Measurements from ENCODE around the gene VWA3B. TPM values are rescaled to one million over a fixed set of nuclear protein-coding genes. Genes with fewer than 3 reads are reported as not detected.

VWA3B gene
- total RNA-seq, 1 donor from 2014 or later = not detected

- no peak for DNase-seq (ENCODE audit: low read depth)
- H3K4me3 ChIP-seq (ENCODE audit: low read depth, low read length) = no peak overlapping the region
- TF ChIP-seq, protein P1, sequence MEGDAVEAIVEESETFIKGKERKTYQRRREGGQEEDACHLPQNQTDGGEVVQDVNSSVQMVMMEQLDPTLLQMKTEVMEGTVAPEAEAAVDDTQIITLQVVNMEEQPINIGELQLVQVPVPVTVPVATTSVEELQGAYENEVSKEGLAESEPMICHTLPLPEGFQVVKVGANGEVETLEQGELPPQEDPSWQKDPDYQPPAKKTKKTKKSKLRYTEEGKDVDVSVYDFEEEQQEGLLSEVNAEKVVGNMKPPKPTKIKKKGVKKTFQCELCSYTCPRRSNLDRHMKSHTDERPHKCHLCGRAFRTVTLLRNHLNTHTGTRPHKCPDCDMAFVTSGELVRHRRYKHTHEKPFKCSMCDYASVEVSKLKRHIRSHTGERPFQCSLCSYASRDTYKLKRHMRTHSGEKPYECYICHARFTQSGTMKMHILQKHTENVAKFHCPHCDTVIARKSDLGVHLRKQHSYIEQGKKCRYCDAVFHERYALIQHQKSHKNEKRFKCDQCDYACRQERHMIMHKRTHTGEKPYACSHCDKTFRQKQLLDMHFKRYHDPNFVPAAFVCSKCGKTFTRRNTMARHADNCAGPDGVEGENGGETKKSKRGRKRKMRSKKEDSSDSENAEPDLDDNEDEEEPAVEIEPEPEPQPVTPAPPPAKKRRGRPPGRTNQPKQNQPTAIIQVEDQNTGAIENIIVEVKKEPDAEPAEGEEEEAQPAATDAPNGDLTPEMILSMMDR (IDR thresholded peaks at IDR 0.05; ENCODE audit: insufficient read depth, low read length, poor library complexity, severe bottlenecking) = no peak
- H3K36me3 ChIP-seq (ENCODE audit: control insufficient read depth, insufficient read depth, low read length) = no peaks in the 10 kb centered on the region
- no peaks in the 10 kb centered on the region for H3K27me3 ChIP-seq (ENCODE audit: control insufficient read depth, insufficient read depth, low read length)
Measured at GRCh38 chr2:98185801-98186200, 98.8 kb downstream of the VWA3B start.

DNA sequence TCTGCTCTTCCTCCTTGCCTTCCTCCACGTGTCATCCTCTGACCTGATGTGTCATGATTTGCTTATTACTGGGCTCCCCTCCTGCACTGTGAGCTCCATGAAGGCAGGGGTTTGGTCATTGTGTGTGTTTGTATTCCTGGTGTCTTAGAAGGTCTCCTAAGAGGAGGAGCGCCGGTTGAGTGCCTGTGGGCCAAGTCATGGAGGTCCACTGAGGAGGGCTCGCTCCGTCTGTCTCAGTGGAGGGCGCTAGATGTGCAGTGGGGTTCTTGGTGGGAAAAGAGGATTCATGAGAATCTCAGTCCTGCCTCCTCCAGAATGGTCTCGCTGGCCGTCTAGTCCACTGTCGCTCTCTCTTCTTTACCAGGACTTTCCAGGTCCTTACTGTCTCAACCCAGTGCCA is 100.2 kb downstream of the VWA3B start:
- H3K4me3 ChIP-seq (ENCODE audit: low read depth, low read length) = no peak overlapping the region
- TF ChIP-seq, protein P1 (IDR thresholded peaks at IDR 0.05; ENCODE audit: insufficient read depth, low read length, poor library complexity, severe bottlenecking) = no peak
- H3K36me3 ChIP-seq (ENCODE audit: control insufficient read depth, insufficient read depth, low read length) = no peaks in the 10 kb centered on the region
- H3K27me3 ChIP-seq (ENCODE audit: control insufficient read depth, insufficient read depth, low read length) = no peaks in the 10 kb centered on the region
- DNase-seq (ENCODE audit: low read depth) = no peak

DNA sequence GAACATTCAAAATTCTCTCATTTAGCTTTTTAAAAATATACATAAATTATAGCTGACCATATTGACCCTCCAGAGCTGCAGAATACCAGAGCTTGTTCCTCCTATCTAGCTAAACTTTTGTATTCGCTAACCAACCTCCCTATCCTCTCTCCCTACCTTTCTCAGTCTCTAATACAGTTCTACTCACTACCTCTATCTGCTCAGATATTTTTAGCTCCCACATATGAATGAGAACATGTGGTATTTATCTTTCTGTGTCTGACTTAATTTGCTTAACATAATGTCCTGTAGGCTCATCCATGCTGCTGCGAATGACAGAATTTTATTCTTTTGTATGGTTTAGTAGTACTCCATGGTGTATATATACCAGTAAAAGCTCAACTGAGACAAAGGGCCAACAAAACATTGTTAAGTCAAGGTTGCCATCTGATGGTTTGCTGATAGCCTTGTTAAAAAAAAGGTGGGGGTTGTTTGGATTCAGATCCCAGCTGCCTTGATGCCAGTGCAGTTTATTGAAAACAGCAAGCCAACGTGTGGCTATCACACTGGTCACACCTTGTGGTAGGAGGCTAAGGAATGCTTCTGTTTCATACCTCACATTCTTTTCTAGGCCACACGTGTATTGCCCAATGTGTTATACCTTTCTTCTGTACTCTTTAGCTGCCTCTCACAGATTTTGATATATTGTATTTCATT is 101.5 kb downstream of the VWA3B start:
- TF ChIP-seq, protein P1 (IDR thresholded peaks at IDR 0.05; ENCODE audit: insufficient read depth, low read length, poor library complexity, severe bottlenecking) = no peak

DNA sequence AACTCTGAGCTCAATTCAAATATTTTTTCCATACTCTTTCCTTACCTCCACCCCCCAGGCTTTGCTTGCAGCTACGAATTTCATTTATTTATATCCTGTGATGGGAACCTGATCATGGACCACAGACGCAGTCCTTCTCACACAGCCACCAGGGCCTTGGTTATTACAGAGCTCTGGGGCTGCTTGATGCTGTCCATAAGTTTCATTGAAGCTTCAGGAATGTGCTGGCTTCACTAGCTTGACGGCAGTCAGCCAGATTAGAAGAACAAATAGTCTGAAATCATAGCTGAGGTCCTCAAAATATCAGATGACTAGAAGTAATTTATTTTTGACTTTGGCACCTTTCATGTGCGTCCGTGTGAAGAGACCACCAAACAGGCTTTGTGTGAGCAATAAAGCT is 104.9 kb downstream of the VWA3B start:
- Histone ChIP-seq H3K36me3 (ENCODE audit: control insufficient read depth, insufficient read depth, low read length) (no peaks in the 10 kb centered on the region), H3K27me3 (ENCODE audit: control insufficient read depth, insufficient read depth, low read length) (no peaks in the 10 kb centered on the region), H3K4me3 (ENCODE audit: low read depth, low read length) (no peak overlapping the region)
- TF ChIP-seq, protein P1 (IDR thresholded peaks at IDR 0.05; ENCODE audit: insufficient read depth, low read length, poor library complexity, severe bottlenecking) = no peak
- no peak for DNase-seq (ENCODE audit: low read depth)

More for the DNA sequence above, 101.5 kb downstream of the VWA3B start:
- Histone ChIP-seq H3K27me3 (ENCODE audit: control insufficient read depth, insufficient read depth, low read length) (no peaks in the 10 kb centered on the region), H3K4me3 (ENCODE audit: low read depth, low read length) (no peak overlapping the region), H3K36me3 (ENCODE audit: control insufficient read depth, insufficient read depth, low read length) (no peaks in the 10 kb centered on the region)
- DNase-seq (ENCODE audit: low read depth) = peak; percentile 18

- no peak overlapping the region for H3K4me3 ChIP-seq (ENCODE audit: low read depth, low read length)
- no peaks in the 10 kb centered on the region for H3K27me3 ChIP-seq (ENCODE audit: control insufficient read depth, insufficient read depth, low read length)
- DNase-seq (ENCODE audit: low read depth) = no peak
- no peaks in the 10 kb centered on the region for H3K36me3 ChIP-seq (ENCODE audit: control insufficient read depth, insufficient read depth, low read length)
- TF ChIP-seq, protein P1 (IDR thresholded peaks at IDR 0.05; ENCODE audit: insufficient read depth, low read length, poor library complexity, severe bottlenecking) = no peak
Measured at GRCh38 chr2:98201576-98201975, 114.6 kb downstream of the VWA3B start.

DNA sequence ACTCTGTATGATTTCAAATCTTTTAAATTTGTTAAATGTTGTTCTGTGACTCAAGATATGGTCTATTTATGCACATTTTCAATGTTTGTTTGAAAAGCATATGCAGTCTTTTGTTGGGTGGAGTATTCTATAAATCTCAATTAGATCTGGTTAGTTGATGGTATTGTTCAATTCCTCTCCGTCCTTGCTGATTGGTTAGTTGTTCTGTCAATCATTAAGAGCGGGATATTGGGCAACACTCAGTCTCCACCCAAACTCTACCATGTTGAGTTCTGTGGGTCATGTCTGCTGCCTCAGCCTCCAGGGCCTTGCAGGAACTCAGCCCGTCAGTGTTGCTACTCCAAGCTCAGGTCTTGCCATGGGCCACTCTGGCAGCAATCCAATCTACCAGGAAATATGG is 118.9 kb downstream of the VWA3B start:
- no peaks in the 10 kb centered on the region for H3K36me3 ChIP-seq (ENCODE audit: control insufficient read depth, insufficient read depth, low read length)
- DNase-seq (ENCODE audit: low read depth) = no peak
- TF ChIP-seq, protein P1 (IDR thresholded peaks at IDR 0.05; ENCODE audit: insufficient read depth, low read length, poor library complexity, severe bottlenecking) = no peak
- H3K4me3 ChIP-seq (ENCODE audit: low read depth, low read length) = no peak overlapping the region
- H3K27me3 ChIP-seq (ENCODE audit: control insufficient read depth, insufficient read depth, low read length) = no peaks in the 10 kb centered on the region

Measured in kidney epithelial cell (primary cell).